Keratinocyte (primary cell): Measurements from ENCODE around the gene ETHE1.

Experiments used
- CTCF ChIP-seq, 3 experiments: IDR thresholded peaks in 1 of 3; conservative IDR thresholded peaks in 1 of 3; optimal IDR thresholded peaks in 1 of 3; 2 replicates in 2 of 3; 3 replicates in 1 of 3; pipeline versions ENCODE3 to v1.5.1; 2011; ENCODE audit warnings: low read length in 3 of 3, mild to moderate bottlenecking in 3 of 3, moderate library complexity in 2 of 3, control low read depth in 1 of 3, inconsistent platforms in 1 of 3; ENCODE audit not compliant: insufficient read depth in 2 of 3; ENCODE audit errors: extremely low read depth in 1 of 3
- EZH2 ChIP-seq: IDR thresholded peaks from one replicate; pipeline ENCODE4 v1.6.1; 2012; ENCODE audit warnings: inconsistent platforms, mild to moderate bottlenecking, low read length, moderate library complexity

- no peak for TF ChIP-seq CTCF (optimal IDR thresholded peaks at IDR 0.05 in 1 of 3, IDR thresholded peaks at IDR 0.05 in 1 of 3, conservative IDR thresholded peaks at IDR 0.05 in 1 of 3; ENCODE audit: extremely low read depth in 1 of 3, insufficient read depth in 2 of 3, low read length in 3 of 3)
- no peak for TF ChIP-seq EZH2
Measured at GRCh38 chr19:43574424-43575155, 47.6 kb upstream of the ETHE1 start.
